Immature natural killer cell (primary cell): Measurements from ENCODE around the gene GLCCI1. TPM values are rescaled to one million over a fixed set of nuclear protein-coding genes. Genes with fewer than 3 reads are reported as not detected.

Experiments
- DNase-seq, 3 donors: peaks; one replicate each; pipeline ENCODE4 v3.0.0; 2022; ENCODE audit warnings: mixed read lengths in 1 of 3
- H3K27ac Mint-ChIP-seq, 6 donors: one replicate each; pipeline ENCODE4 v1.8.0; 2020; ENCODE audit warnings: mixed read lengths in 6 of 6, mild to moderate bottlenecking in 5 of 6, inconsistent platforms in 4 of 6, moderate library complexity in 3 of 6
- H3K27me3 Mint-ChIP-seq, 3 donors: one replicate each; pipeline ENCODE4 v1.8.0; 2020 to 2021; ENCODE audit warnings: low read depth in 3 of 3, mild to moderate bottlenecking in 3 of 3, mixed read lengths in 3 of 3, moderate library complexity in 3 of 3, inconsistent platforms in 1 of 3
- H3K36me3 Mint-ChIP-seq, 3 donors: one replicate each; pipeline ENCODE4 v1.8.0; 2020; ENCODE audit warnings: mixed read lengths in 3 of 3, inconsistent platforms in 2 of 3, mild to moderate bottlenecking in 2 of 3
- H3K4me1 Mint-ChIP-seq, 2 donors: one replicate each; pipeline ENCODE4 v1.8.0; 2020; ENCODE audit warnings: inconsistent platforms in 2 of 2, mild to moderate bottlenecking in 2 of 2, mixed read lengths in 2 of 2, moderate library complexity in 1 of 2
- H3K4me3 Mint-ChIP-seq, 5 donors: one replicate each; pipeline ENCODE4 v1.8.0; 2020; ENCODE audit warnings: mild to moderate bottlenecking in 5 of 5, mixed read lengths in 5 of 5, inconsistent platforms in 3 of 5, moderate library complexity in 3 of 5
- H3K9me3 Mint-ChIP-seq, 6 donors: one replicate each; pipeline ENCODE4 v1.8.0; 2020; ENCODE audit warnings: mild to moderate bottlenecking in 6 of 6, mixed read lengths in 6 of 6, inconsistent platforms in 4 of 6, moderate library complexity in 3 of 6
- polyA plus RNA-seq, 3 donors: library from polyadenylated mRNA; unstranded; fragments of 300-500 nt; fragmentation: Illumina TruSeq; gene quantifications; one replicate each; pipeline ENCODE4 v1.2.3, GENCODE V29; 2021

The GLCCI1 gene
- polyA plus RNA-seq, 3 donors from 2014 or later, result 13.8 to 33.2 (median 18.0) TPM

DNA sequence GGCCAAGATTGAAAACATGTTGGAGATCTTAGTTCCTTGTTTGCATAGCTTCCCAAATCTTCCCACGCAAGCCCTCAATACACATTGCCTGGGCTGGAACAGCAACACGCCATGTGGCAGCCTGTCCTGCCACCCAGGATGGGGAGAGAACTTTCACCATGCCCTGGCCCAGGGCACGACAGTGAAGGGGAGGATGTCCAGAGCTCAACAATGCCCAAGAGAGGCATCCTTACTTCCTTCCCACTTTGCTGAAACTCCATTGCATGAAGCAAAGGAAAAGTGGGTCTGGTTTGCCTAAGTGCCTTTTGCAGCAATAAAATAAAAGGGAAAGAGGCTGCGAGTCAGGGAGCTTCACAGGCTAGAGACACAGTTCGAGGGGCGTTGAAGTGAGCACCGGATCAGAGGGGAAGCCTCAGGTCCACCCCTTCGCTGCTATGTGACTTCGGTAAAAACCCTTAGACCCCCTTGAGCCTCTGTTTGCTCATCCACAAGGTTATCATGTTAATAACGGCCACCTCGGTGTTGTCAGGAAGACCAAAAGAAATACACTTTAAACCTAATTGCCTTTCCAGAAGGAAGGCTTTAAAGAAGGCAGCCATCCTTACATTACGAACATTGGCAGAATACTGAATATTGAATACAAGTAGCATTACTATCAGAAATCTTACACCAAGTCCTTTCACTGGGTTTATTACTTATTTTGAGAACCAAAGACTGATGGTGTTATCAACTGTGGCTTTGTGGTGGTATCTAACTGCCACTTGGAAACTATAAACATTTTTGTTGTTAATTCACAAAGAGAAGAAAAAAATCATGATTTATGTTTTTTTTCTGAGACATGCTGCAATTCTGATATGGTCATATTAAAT, 160.1 kb downstream of the GLCCI1 start:
- peaks cover 10 to 12% (median 12%) of the 10 kb centered on the region in 3 donors for H3K27me3 Mint-ChIP-seq
- peaks cover 0 to 4% (median 0%) of the 10 kb centered on the region in 3 donors for H3K36me3 Mint-ChIP-seq
- peak overlapping the region; percentile 67 to 88 (median 83) for H3K4me3 Mint-ChIP-seq
- peak overlapping the region; percentile 94 to 99 (median 96) for H3K27ac Mint-ChIP-seq
- H3K9me3 Mint-ChIP-seq, result no peaks in the 10 kb centered on the region
- DNase-seq, result peak; percentile 70 to 76 (median 74)
- H3K4me1 Mint-ChIP-seq, result peaks cover 98 to 99% of the 10 kb centered on the region in 2 donors

DNA sequence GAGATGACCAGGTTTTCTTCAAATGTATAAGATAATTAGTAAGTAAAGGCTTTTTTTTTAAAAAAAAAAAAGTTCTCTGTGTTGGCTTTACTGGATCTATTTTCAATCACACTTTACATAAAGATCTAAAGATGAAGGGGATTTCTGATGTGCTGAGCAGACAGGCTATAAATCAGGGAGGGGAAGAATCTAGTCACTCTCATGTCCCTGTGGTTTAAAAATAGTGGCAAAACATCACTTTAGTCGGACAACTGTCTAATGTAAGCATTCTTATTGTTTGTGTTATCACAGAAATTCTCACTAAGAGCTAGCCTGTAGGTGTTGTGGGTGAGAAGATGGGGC, 160.7 kb downstream of the GLCCI1 start:
- Mint-ChIP-seq H3K9me3 (no peaks in the 10 kb centered on the region), H3K27ac (peak overlapping the region; percentile 94 to 99 (median 96)), H3K4me1 (peaks cover 99 to 100% of the 10 kb centered on the region in 2 donors), H3K4me3 (peak overlapping the region; percentile 67 to 88 (median 83)), H3K36me3 (peaks cover 0 to 4% (median 0%) of the 10 kb centered on the region in 3 donors), H3K27me3 (peaks cover 10 to 12% (median 12%) of the 10 kb centered on the region in 3 donors)
- peak; percentile 52 to 60 (median 57) for DNase-seq

DNA sequence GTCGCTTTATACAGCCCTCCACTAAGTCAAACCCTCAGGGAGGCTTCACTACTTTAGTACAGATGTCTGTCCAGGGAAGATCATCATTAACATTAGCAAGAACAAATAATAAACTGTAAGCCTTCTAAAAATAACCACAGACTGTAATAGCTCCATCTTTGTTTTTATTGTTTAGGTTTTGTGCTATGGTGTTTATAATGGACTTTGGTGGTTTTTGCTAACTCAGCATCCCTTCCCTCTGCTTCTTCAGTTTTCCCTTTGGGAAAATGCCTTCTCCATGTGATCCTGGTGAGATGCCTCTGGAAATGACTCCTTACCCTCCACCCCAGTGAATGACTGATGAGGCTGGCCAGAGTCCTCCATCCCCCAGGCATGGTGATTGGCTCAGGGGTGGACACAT, 162.1 kb downstream of the GLCCI1 start:
- H3K9me3 Mint-ChIP-seq, result no peaks in the 10 kb centered on the region
- H3K27ac Mint-ChIP-seq, result peak overlapping the region; percentile 84 to 99 (median 96)
- H3K4me3 Mint-ChIP-seq, result peak overlapping the region; percentile 16 to 90 (median 42)
- DNase-seq, result no peak
- H3K27me3 Mint-ChIP-seq, result peaks cover 6 to 12% (median 6%) of the 10 kb centered on the region in 3 donors
- H3K4me1 Mint-ChIP-seq, result peaks cover 97 to 100% of the 10 kb centered on the region in 2 donors
- no peaks in the 10 kb centered on the region for H3K36me3 Mint-ChIP-seq

DNA sequence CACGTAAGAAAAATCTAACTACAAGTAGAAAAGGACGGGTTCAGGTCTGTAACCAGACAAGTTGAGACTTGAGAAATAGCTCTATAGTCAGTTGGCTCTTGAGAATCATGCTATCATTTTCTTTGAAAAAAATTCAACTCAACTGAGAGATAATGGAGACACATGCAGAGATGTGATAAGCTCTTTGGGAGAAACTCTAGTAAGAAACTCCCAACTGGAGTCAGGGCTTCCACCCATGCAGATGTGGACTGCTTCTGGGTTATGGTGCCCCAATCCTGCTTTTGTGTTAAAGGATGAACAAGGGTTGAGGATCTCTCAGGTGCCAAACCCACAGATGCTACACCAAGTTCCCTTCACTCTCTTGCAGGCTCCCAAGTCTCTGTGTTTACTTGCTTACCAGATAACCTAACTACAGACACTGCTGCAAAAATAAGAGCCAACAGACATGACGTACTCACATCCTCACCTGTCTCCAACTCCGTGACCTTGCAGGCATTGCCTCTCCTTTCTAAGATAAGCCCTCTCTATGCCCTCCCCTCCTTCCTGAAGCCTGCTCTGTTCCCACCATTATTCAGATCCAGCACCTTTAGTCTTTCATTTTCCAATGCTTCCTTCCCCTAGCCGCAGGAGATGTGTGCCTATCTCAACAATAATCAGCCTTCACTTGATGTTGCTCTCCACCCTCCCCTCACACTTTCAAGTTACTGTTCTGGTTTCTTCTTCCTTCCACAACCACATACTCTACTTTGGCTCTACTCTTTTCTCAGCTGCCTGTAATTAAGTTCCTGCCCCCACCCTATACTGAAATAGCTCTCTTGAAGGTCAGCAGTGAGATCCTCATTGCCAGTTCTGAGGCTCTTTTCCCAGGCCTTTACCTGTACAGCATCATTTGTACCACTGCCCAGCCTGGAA, 163.4 kb downstream of the GLCCI1 start:
- DNase-seq, result peak; percentile 68 to 76 (median 73)
- Mint-ChIP-seq H3K27me3 (peaks cover 2 to 8% (median 4%) of the 10 kb centered on the region in 3 donors), H3K4me3 (peak overlapping the region; percentile 76 to 90 (median 84)), H3K27ac (peak overlapping the region; percentile 84 to 99 (median 97)), H3K4me1 (peaks cover 91 to 99% of the 10 kb centered on the region in 2 donors), H3K36me3 (no peaks in the 10 kb centered on the region), H3K9me3 (no peaks in the 10 kb centered on the region)

DNA sequence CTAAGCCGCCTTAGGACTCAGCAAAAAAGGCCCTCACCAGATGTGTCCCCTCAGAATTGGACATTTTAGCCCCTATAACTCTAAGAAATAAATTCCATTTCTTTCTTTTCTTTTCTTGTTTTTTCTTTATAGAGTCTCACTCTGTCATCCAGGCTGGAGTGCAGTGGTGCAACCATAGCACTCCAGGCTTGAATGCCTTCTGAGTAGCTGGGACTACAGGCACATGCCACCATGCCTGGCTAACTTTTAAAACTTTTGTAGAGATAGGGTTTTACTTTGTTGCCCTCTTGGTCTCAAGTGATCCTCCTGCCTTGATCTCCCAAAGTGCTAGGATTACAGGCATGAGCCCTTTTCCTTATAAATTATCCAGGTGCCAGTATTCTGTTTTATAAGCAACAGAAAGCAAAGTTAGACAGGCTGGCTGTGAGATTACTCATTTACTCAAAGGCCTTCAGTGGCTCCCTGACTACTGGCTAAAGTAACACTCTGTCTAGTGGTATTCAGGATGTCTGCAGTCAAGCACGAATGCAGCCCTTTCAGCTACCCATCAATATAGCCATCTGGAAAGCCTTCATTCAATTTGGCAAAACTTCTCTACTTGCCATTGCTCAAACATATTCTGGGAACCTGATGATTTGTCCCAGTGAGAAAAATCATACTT, 164.7 kb downstream of the GLCCI1 start:
- H3K9me3 Mint-ChIP-seq, result no peaks in the 10 kb centered on the region
- peak overlapping the region; percentile 84 to 99 (median 97) for H3K27ac Mint-ChIP-seq
- no peak for DNase-seq
- peaks cover 78 to 85% of the 10 kb centered on the region in 2 donors for H3K4me1 Mint-ChIP-seq
- H3K36me3 Mint-ChIP-seq, result no peaks in the 10 kb centered on the region
- peaks cover 2 to 8% (median 4%) of the 10 kb centered on the region in 3 donors for H3K27me3 Mint-ChIP-seq
- H3K4me3 Mint-ChIP-seq, result peak overlapping the region; percentile 49 to 90 (median 76)

DNA sequence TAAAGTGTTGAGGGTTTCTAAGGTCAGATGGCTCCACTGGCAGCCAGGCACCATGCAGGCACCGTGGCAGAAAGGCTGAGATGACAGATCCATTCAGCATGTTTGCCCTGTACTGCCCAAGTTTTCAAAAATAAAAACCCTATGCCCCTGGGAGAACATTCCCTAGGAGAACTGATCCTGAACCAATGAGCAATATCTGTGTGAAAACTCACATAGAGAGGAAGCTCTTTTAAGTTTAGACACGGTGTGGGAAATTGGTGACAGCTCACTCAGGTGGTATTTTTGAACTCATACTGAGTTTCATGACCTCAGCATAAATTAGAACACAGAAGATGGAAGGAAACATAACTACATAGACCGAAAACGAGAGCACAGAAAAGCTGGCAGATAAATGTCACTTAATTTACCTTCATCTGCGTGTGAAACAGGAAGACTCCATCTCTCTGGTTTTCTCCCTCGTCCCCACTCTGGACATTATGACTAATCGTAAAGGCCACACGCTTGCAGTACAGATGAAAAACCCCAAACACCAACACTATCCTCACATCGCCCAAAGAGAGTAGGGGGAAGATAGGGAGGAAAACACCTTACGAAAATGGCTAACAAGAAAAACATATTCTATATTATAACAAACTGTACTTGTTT, 165.6 kb downstream of the GLCCI1 start:
- H3K36me3 Mint-ChIP-seq, result peaks cover 0 to 2% (median 0%) of the 10 kb centered on the region in 3 donors
- peak overlapping the region; percentile 59 to 86 (median 69) for H3K4me3 Mint-ChIP-seq
- H3K27me3 Mint-ChIP-seq, result peaks cover 2 to 4% (median 2%) of the 10 kb centered on the region in 3 donors
- H3K27ac Mint-ChIP-seq, result peak overlapping the region; percentile 84 to 99 (median 97)
- no peaks in the 10 kb centered on the region for H3K9me3 Mint-ChIP-seq
- peaks cover 69 to 76% of the 10 kb centered on the region in 2 donors for H3K4me1 Mint-ChIP-seq
- DNase-seq, result peak; percentile 45 to 59 (median 56)

DNA sequence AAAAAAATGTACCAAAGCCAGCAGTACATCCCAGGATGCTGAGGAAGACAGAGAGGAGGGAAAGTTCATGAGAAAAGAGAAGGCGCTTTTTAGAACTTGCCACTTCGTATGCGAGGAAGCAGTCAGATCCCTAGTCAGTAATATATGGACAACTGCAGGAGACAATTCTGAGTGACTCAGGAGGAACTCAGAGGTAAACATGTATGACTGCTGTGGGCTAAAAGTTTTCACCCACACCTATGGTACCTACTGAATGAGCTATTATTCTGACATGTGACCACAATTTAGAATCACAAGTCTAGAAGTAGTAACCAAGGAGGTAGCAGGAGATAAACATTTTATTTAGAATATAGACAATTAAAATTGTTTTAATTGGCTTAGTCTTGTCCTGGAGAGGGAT, 166.8 kb downstream of the GLCCI1 start:
- DNase-seq, result no peak
- peaks cover 0 to 3% (median 0%) of the 10 kb centered on the region in 3 donors for H3K36me3 Mint-ChIP-seq
- H3K27ac Mint-ChIP-seq, result peak overlapping the region in 4 of 6 donors; percentile 65 to 99 (median 86)
- no peak overlapping the region for H3K4me3 Mint-ChIP-seq
- peaks cover 58 to 66% of the 10 kb centered on the region in 2 donors for H3K4me1 Mint-ChIP-seq
- H3K27me3 Mint-ChIP-seq, result peaks cover 0 to 3% (median 2%) of the 10 kb centered on the region in 3 donors
- H3K9me3 Mint-ChIP-seq, result no peaks in the 10 kb centered on the region

DNA sequence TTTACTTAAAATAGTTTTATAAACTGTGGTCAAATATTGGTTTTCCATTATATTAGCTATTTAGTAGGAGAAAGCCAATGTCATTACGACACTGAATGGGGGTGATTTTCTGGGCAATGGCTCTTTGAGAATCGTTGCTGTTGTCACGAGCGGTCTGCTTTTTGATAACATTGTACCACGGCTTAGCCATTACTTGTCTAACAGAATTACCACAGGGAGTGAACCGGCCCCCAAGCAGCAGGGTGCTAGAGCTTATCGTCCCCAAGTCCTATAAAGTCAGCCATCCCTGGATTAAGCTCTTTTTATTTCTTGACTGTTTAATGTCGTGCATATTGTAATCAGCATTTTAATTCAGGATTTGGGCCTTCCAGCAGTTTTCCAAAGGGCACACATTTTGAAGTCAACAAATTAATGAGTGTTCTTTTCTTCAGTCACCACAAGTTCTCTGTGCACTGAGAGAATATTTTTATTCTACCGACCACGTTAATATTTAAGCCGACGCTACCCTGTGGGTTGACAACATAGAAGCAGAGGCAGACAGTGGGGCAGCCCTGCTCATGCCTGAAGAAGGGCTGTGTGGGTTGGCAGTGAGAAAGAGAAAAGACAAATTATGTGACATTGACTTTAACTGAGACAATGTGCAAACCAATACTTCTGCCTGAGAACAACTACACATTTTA, 167.6 kb downstream of the GLCCI1 start:
- H3K4me3 Mint-ChIP-seq, result no peak overlapping the region
- no peaks in the 10 kb centered on the region for H3K9me3 Mint-ChIP-seq
- H3K4me1 Mint-ChIP-seq, result peaks cover 50 to 63% of the 10 kb centered on the region in 2 donors
- peaks cover 0 to 3% (median 2%) of the 10 kb centered on the region in 3 donors for H3K27me3 Mint-ChIP-seq
- no peak for DNase-seq
- H3K27ac Mint-ChIP-seq, result peak overlapping the region in 2 of 6 donors; percentile 45 to 65
- H3K36me3 Mint-ChIP-seq, result peaks cover 0 to 7% (median 0%) of the 10 kb centered on the region in 3 donors
